ENCODE results near the gene CDC20B.
A peak's percentile ranks its signal among the peaks of the same experiment; 100 is the strongest.

The CDC20B gene

DNA sequence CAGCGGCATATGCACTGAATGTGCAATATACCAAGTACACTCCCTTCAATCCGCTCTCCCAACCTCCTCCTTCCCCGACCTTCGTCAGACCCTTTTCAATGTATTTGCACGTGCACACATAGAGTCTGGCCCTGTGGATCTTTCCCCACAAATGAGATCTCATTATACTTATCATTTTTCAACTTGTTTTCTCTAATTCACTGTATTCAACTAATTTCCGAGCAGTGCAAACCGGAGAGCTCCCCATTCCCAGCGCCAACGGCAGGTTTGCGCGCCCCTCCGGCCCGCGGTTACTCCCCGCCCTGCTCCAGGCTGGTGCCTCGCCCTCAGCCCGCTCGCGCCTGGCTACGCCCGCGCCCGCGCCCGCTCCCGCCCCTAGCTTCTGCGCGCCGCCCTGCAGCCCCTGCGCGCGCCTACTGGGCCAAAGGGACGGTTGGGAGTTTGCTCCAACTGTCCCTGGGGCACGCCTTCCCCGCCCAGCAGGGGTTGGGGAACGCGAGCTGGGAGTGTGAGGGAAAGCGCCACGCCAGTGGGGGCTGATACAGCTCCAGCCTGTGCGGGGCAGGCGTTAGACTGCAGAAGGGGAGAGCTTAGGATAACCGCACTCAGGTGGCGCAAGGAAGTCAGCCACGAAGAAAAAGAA lies 3.3 kb upstream of the CDC20B start:
- H3K4me3 ChIP-seq (ENCODE audit: low read depth, low read length): peak overlapping the region; percentile 29

DNA sequence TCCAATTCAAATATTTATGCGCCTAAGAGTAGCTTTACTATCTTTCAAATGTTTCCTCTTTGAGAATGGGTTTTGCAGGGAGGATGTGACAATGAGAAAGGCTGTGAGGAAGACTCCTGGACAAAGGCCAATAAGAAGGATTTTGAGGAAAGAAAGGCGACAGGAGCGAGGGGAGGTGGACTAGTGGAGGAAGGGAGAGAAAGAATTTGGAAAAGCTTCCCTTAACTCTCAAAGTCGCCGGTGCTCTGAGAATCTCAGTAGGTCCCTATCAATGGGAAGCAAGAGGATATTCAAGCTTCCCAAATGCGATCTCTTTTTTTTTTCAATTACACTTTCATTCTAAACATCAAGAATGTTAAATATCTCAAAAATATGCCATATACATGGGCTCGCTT lies 2.8 kb upstream of the CDC20B start:
- in situ Hi-C loops (cut with HindIII; ENCODE audit: low sequenced_read_pairs): no loop called here
- TF ChIP-seq, protein P1, sequence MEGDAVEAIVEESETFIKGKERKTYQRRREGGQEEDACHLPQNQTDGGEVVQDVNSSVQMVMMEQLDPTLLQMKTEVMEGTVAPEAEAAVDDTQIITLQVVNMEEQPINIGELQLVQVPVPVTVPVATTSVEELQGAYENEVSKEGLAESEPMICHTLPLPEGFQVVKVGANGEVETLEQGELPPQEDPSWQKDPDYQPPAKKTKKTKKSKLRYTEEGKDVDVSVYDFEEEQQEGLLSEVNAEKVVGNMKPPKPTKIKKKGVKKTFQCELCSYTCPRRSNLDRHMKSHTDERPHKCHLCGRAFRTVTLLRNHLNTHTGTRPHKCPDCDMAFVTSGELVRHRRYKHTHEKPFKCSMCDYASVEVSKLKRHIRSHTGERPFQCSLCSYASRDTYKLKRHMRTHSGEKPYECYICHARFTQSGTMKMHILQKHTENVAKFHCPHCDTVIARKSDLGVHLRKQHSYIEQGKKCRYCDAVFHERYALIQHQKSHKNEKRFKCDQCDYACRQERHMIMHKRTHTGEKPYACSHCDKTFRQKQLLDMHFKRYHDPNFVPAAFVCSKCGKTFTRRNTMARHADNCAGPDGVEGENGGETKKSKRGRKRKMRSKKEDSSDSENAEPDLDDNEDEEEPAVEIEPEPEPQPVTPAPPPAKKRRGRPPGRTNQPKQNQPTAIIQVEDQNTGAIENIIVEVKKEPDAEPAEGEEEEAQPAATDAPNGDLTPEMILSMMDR (IDR thresholded peaks at IDR 0.05; ENCODE audit: low read depth, low read length): no peak
- peak overlapping the region; percentile 6 for H3K4me3 ChIP-seq (ENCODE audit: low read depth, low read length)
- DNase-seq (ENCODE audit: low read depth, low spot score): no peak

More for the DNA sequence above, 3.3 kb upstream of the CDC20B start:
- DNase-seq (ENCODE audit: low read depth, low spot score): no peak
- TF ChIP-seq, protein P1 (IDR thresholded peaks at IDR 0.05; ENCODE audit: low read depth, low read length): peak; percentile 25
- in situ Hi-C loops (cut with HindIII; ENCODE audit: low sequenced_read_pairs): no loop called here

DNA sequence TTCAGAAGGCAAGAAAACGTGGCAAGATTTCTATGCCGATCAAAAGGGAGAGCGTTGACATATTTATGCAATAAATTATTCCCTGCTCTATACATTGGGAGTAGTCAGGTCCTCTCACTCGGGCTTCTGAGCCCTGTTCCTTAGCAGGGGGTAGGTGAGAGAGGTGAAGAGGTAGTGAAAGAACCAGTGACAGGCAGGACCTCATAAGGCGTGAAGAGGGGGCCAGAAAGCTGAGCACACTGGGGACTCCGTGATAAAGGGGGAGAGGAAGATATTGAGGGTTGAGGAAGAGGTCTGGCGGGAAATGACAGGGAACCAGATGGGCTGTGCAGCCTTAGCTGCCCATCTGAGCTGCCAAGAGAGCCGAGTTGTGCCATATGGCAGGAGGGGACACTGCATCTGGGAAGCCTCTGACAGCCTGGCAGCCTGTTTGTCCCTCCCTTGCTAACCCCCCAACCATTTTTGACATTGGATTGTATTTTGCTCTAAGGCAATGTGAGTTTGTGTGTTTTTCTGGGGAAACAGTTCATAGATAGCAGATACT lies 782 bp upstream of the CDC20B start:
- TF ChIP-seq, protein P1 (IDR thresholded peaks at IDR 0.05; ENCODE audit: low read depth, low read length): no peak
- in situ Hi-C loops (cut with HindIII; ENCODE audit: low sequenced_read_pairs): no loop called here
- peak overlapping the region; percentile 47 for H3K4me3 ChIP-seq (ENCODE audit: low read depth, low read length)
- DNase-seq (ENCODE audit: low read depth, low spot score): no peak

GRCh38 chr5:55172051-55172899 lies 702 bp downstream of the CDC20B start:
- peak overlapping the region; percentile 46 for H3K4me3 ChIP-seq (ENCODE audit: low read depth, low read length)
- TF ChIP-seq, protein P1 (IDR thresholded peaks at IDR 0.05; ENCODE audit: low read depth, low read length): peak; percentile 75
- in situ Hi-C loops (cut with HindIII; ENCODE audit: low sequenced_read_pairs): no loop called here
- DNase-seq (ENCODE audit: low read depth, low spot score): peak; percentile 81

GRCh38 chr5:55171471-55171870 lies 1.5 kb downstream of the CDC20B start:
- in situ Hi-C loops (cut with HindIII; ENCODE audit: low sequenced_read_pairs): no loop called here
- no peak overlapping the region for H3K4me3 ChIP-seq (ENCODE audit: low read depth, low read length)
- TF ChIP-seq, protein P1 (IDR thresholded peaks at IDR 0.05; ENCODE audit: low read depth, low read length): no peak
- no peak for DNase-seq (ENCODE audit: low read depth, low spot score)

DNA sequence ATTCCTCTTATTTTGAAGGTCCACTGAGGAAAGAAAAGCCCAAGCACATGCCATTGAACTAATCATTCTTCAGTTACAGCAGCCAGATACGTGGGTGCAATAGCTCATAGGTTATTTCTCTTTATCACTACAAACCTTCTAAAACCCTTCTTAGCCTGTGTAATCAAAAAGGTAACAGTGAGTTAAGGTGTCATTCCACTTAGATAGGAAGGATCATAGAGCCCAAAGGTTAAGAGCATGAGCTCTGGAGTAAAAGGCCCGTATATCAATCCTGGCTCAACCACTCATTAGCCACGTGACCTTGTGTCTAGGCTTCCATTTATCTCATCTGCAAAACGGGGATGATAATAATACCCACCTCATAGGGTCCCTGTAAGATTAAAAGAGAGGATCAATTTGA lies 10.3 kb downstream of the CDC20B start:
- no peak for DNase-seq (ENCODE audit: low read depth, low spot score)
- H3K4me3 ChIP-seq (ENCODE audit: low read depth, low read length): no peak overlapping the region
- in situ Hi-C loops (cut with HindIII; ENCODE audit: low sequenced_read_pairs): no loop called here
- TF ChIP-seq, protein P1 (IDR thresholded peaks at IDR 0.05; ENCODE audit: low read depth, low read length): no peak

Measured in astrocyte of the spinal cord (primary cell).